NCI-H2227 (cell line): ENCODE results near the gene CBLB.
"Not testable (repeated sequence)": the region's sequence is repeated elsewhere in the genome, so short reads cannot be mapped to it uniquely, and the experiment has no call there.

Experiments used
- DNase-seq: peaks from one replicate; lab custom pipeline; 2025; ENCODE audit not compliant: unreplicated experiment; lab: John Stamatoyannopoulos, UW

CBLB gene

GRCh38 chr3:105762749-105763658, 105.8 kb downstream of the CBLB start:
- DNase-seq = no peak

GRCh38 chr3:105762214-105762613, 106.6 kb downstream of the CBLB start:
- not testable (repeated sequence) for DNase-seq

GRCh38 chr3:105759442-105760078, 109.3 kb downstream of the CBLB start:
- DNase-seq = no peak

DNA sequence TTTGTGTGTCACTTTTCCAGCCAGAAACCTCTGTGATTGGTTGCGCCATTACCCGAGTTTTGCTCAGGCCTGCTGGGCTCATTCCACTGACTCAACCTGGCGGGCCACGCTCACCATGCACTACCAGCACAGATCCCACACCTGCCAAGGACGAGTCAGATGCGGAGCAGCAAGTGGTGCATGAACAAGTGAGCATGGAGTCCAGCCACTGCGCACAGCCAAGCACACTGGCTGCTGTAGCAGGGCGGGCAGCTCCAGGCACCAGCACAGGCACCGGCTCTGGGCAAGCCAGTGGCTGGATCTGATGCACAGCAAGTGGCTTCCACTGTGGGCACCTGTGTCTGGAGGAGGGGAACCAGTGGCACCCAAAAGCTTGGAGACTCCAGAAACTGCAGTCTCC, 110.4 kb downstream of the CBLB start:
- no peak for DNase-seq

- DNase-seq = no peak
Measured at GRCh38 chr3:105755121-105755886, 113.5 kb downstream of the CBLB start.

GRCh38 chr3:105752791-105753415, 115.9 kb downstream of the CBLB start:
- no peak for DNase-seq

DNA sequence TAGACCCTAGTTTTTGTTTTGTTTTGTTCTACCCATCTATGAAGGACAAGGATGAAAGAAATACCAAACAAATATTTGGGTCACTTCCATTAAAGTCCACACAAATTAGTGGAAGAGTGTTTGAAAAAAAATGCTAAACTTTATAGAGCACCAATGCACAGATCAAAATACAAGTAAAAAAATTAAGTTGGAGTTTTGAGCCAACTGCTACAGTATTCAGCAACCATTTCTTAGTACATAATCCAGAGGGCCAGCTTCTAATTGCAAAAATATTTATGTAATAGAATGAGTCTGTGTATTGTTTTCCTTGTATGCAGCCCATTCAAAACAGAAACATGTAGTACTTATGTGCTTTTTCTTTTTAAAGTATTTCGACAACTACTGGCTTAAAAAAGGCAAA, 121.1 kb downstream of the CBLB start:
- DNase-seq = no peak

DNA sequence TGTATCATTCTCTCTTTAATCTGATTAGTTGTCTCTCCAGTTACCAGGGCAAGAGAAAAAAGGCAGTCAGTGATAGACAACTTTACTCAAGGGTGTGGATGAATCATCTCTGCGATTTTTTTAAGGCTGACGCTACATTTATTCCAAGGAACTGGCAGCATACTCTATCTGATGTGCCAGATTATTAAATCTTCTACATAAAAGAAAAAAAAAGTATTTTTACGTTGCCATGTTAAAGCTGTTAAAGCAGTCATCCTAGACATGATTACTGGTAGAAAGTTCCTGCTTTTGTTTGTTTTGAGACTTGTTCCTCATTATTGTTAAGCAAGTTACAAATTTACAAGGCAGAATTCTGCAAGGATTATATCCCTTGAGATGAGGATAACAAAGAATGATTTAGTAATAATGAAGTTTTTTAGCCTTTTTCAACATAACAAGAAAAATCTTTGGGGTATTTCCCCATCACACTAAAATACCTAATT, 121.7 kb downstream of the CBLB start:
- DNase-seq = no peak

DNA sequence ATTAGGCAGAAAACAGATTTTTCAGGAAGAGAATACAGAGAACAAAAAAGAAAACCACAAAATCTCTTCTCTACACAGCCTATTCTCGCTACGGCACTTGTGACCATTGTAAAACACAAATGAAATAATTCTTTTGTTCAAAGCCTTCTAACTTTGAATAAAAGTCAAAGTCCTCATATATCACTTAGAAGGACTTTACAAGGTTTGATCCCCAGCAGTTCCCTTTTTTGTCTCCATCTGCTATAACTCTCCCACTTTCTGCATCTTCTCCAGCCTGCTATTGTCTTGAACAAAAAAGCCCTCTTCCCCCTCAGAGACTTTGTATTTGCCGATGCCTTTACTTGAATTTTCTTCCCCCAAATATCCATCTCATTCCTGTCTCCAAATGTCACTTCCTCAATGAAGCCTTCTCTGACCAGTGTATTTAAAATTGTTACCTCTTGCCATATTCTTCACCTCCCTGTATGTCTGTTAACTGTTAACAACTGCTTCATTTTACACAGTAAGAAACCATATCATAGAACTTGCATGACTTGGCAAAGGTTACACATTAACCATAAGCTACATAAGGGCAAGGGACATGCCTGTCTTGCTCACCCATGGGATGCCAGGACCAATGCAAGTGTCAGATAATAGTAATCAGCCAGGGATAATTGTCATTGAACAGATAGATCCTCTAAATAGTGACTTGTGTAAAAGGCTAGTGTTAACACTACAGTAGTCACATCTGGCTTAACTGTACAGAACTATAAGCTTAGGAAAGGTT, 122.4 kb downstream of the CBLB start:
- no peak for DNase-seq

DNA sequence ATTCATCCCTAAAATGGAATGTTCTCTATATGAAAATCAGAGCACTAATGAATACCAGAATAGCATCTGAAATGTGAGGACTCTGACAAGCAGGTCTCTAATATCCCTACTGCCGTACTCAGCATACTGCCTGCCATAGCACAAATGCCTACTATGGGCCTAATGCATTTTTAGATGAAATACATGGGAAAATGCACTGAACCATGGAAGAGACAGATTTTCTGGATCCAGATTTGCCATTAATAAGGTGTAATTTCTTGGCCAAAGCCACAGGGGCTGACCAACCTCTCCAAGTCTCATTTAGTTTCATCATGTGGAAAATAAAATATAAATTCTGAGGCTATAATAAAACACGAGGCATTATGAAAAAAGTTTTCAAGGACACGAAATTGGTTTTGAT, 123.8 kb downstream of the CBLB start:
- no peak for DNase-seq

- DNase-seq = no peak
Measured at GRCh38 chr3:105744202-105744601, 124.6 kb downstream of the CBLB start.

DNA sequence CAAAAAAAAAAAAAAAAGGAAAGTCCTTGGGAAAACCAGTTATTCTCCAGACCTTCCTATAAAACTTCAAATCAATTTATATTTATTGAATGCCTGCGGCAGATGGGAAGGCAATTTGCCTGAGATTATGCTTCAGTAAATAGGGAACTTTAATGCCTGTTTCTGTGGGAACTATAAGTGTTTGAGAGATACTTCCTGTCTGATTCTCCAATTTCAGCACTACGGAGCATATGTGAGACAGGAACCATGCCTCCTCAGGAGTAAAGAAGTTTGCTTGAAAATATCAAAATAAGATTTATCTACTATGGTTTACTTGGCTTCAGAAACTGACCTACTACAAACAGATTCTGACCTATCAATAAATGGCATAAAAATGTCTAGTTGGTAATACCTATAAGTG, 135.5 kb downstream of the CBLB start:
- DNase-seq = no peak

DNA sequence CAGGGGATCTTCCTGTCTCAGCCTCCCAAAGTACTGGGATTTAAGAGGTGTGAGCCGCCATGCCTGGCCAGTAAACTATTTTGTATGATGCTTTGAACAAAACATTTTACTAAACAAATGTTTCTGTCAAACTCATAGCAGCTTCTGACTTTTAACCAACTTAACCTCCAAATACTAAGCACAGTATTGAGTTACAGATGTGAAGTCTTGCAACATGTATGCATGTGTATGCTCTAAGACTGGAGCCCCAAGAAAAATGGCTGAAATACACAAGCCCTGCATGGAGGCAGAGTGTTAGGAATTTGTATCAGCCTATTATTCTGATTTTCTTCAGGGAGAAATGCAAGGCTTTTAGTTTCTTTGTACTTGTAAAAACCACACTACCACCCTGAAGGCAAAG, 137.1 kb downstream of the CBLB start:
- DNase-seq = no peak

GRCh38 chr3:105730801-105731354, 137.9 kb downstream of the CBLB start:
- no peak for DNase-seq

- DNase-seq = no peak
Measured at GRCh38 chr3:105729667-105730066, 139.1 kb downstream of the CBLB start.

- DNase-seq = no peak
Measured at GRCh38 chr3:105728771-105729312, 140.0 kb downstream of the CBLB start.

- not testable (repeated sequence) for DNase-seq
Measured at GRCh38 chr3:105727036-105727435, 141.8 kb downstream of the CBLB start.

DNA sequence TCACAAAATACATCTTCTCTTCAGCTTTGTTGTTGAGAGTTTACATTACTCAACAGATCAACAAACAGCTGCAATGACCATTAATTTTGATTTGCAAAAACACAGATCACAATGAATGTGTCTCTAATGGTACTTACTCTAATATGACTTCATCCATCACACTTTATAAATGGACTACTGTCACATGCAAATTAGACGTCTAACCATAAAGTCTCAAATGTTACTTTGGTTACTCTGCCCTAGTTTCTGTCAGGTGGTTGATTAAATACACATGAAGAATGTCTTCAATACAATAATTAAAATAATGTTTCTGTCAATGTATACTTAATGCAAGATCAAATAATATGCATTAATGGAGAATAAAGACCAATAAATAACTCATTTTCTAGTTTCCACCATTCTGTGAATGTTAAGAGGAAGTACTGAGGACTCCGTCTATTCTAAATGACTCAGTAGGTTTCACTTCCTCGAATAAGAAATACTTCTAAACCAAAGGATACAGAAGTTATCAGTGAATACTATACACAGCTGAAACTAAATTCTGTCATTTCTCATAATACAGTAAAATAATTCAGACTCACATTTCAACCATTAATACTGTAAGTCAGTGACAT, 145.8 kb downstream of the CBLB start:
- DNase-seq = no peak

DNA sequence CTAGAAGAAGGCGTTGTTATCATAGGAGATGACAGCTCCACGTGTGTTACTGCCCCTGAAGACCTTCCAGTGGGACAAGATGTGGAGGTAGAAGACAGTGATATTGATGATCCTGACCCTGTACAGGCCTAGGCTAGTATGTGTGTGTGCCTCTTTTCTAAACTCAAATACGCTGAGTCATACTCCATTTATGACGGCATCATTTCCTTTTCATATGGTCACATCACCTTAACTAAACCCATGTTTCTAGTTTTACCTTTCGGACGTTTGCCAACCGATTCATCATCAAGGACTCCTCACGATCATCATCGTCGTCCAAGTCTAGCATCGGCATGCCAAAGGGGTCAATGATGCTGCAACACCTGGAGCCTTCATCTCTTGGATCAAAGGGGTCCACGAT, 149.0 kb downstream of the CBLB start:
- DNase-seq = no peak
